IMR-90 (cell line): ENCODE results near the gene CEP170B. TPM values are rescaled to one million over a fixed set of nuclear protein-coding genes. Genes with fewer than 3 reads are reported as not detected.

Experiments
- ATAC-seq: fragments of 200-7000 bp; cut with Tn5 transposase; 2 replicates; pipeline ENCODE4 v1.9.1; 2020; ENCODE audit warnings: low read depth, mild to moderate bottlenecking, moderate library complexity
- BruUV-seq: library from RNA; stranded (reverse); fragments of 400-500 nt; replicated peaks from 2 replicates; lab custom pipeline; 2021; lab: Mats Ljungman, UMichigan
- CTCF ChIA-PET: fragments of 300-600 bp; formaldehyde crosslinking; extraction: SDS; loops from one replicate; lab custom pipeline; 2021; ENCODE audit warnings: antibody characterized with exemption; lab: Yijun Ruan, JAX
- POLR2A ChIA-PET: fragments of 300-600 bp; sonication (Branson Sonifier 250); formaldehyde crosslinking; loops from one replicate; lab custom pipeline; 2022; ENCODE audit warnings: antibody characterized with exemption; ENCODE audit not compliant: unreplicated experiment; lab: Charles Lee
- DNase-seq: peaks from one replicate; pipeline ENCODE4 v3.0.0; 2013
- H2AFZ ChIP-seq: replicated peaks from 2 replicates; pipeline ENCODE3; 2013; ENCODE audit warnings: low read length, mild to moderate bottlenecking; ENCODE audit not compliant: poor library complexity
- H2AK5ac ChIP-seq: 2 replicates; pipeline ENCODE4 v1.6.1; 2013; ENCODE audit warnings: low read depth, low read length, inconsistent platforms
- H2AK9ac ChIP-seq: replicated peaks from 2 replicates; pipeline ENCODE3; 2013; ENCODE audit warnings: mild to moderate bottlenecking, low read depth, low read length, moderate library complexity; ENCODE audit not compliant: poor library complexity
- H2BK120ac ChIP-seq: 2 replicates; pipeline ENCODE4 v1.6.1; 2013; ENCODE audit warnings: low read depth, low read length, inconsistent platforms
- H2BK15ac ChIP-seq: 3 replicates; pipeline ENCODE4 v1.6.1; 2013; ENCODE audit warnings: low read depth, low read length, inconsistent platforms
- H2BK20ac ChIP-seq: 2 replicates; pipeline ENCODE4 v1.6.1; 2013; ENCODE audit warnings: low read depth, mild to moderate bottlenecking, inconsistent platforms, low read length, moderate library complexity
- H2BK5ac ChIP-seq: 2 replicates; pipeline ENCODE4 v1.6.1; 2013; ENCODE audit warnings: mild to moderate bottlenecking, low read depth, low read length, inconsistent platforms; ENCODE audit not compliant: poor library complexity, severe bottlenecking
- H3K14ac ChIP-seq: replicated peaks from 2 replicates; pipeline ENCODE4 v1.6.1; 2013; ENCODE audit warnings: low read depth, low read length, inconsistent platforms
- H3K18ac ChIP-seq: 2 replicates; pipeline ENCODE4 v1.6.1; 2013; ENCODE audit warnings: low read depth, low read length, control low read depth
- H3K23ac ChIP-seq: 2 replicates; pipeline ENCODE4 v1.6.1; 2013; ENCODE audit warnings: low read depth, low read length, inconsistent platforms
- H3K27ac ChIP-seq: 2 replicates; pipeline ENCODE4 v1.5.1; 2013; ENCODE audit warnings: mild to moderate bottlenecking, control low read depth, low read length; ENCODE audit not compliant: insufficient read depth
- H3K27me3 ChIP-seq: 2 replicates; pipeline ENCODE4 v1.6.1; 2013; ENCODE audit warnings: low read length; ENCODE audit not compliant: control insufficient read depth, insufficient read depth
- H3K36me3 ChIP-seq: 2 replicates; pipeline ENCODE4 v1.6.1; 2013; ENCODE audit warnings: low read length, mixed read lengths; ENCODE audit not compliant: control insufficient read depth, insufficient read depth
- H3K4ac ChIP-seq: 2 replicates; pipeline ENCODE4 v1.6.1; 2013; ENCODE audit warnings: low read depth, low read length, inconsistent platforms
- H3K4me1 ChIP-seq: 2 replicates; pipeline ENCODE4 v1.6.1; 2013; ENCODE audit warnings: low read length, mixed read lengths; ENCODE audit not compliant: control insufficient read depth, insufficient read depth
- H3K4me2 ChIP-seq: 2 replicates; pipeline ENCODE4 v1.6.1; 2013; ENCODE audit warnings: low read depth, mild to moderate bottlenecking, control low read depth, low read length, moderate library complexity
- H3K4me3 ChIP-seq: 2 replicates; pipeline ENCODE4 v1.5.1; 2013; ENCODE audit warnings: low read depth, mild to moderate bottlenecking, control low read depth, low read length, moderate library complexity; ENCODE audit not compliant: insufficient read depth
- H3K56ac ChIP-seq: 2 replicates; pipeline ENCODE4 v1.6.1; 2013; ENCODE audit warnings: low read length, inconsistent platforms; ENCODE audit not compliant: insufficient read depth; ENCODE audit errors: extremely low read depth
- H3K79me1 ChIP-seq, 2 experiments: 2 replicates each; pipeline ENCODE4 v1.6.1; 2013; ENCODE audit warnings: low read length in 2 of 2, inconsistent platforms in 1 of 2, low read depth in 1 of 2
- H3K9ac ChIP-seq: 2 replicates; pipeline ENCODE4 v1.6.1; 2013; ENCODE audit warnings: low read depth, low read length, control low read depth
- H3K9me1 ChIP-seq: 2 replicates; pipeline ENCODE4 v1.6.1; 2013; ENCODE audit warnings: low read length, inconsistent platforms; ENCODE audit not compliant: insufficient read depth
- H3K9me3 ChIP-seq: 2 replicates; pipeline ENCODE4 v1.6.1; 2013; ENCODE audit warnings: low read length; ENCODE audit not compliant: control insufficient read depth, insufficient read depth
- H4K20me1 ChIP-seq: 2 replicates; pipeline ENCODE4 v1.6.1; 2013; ENCODE audit warnings: low read length, inconsistent platforms; ENCODE audit not compliant: insufficient read depth
- H4K5ac ChIP-seq: 2 replicates; pipeline ENCODE4 v1.6.1; 2013; ENCODE audit warnings: mild to moderate bottlenecking, low read depth, low read length, control low read depth
- H4K8ac ChIP-seq, 2 experiments: 2 replicates each; pipeline ENCODE4 v1.6.1; 2013; ENCODE audit warnings: low read depth in 2 of 2, low read length in 2 of 2, control low read depth in 1 of 2, inconsistent platforms in 1 of 2
- H4K91ac ChIP-seq: 2 replicates; pipeline ENCODE4 v1.6.1; 2013; ENCODE audit warnings: low read depth, low read length, inconsistent platforms; ENCODE audit not compliant: insufficient read depth
- BHLHE40 ChIP-seq: fragments of 150-350 bp; IDR thresholded peaks from 2 replicates; pipeline ENCODE4 v1.6.1; 2016; ENCODE audit warnings: mild to moderate bottlenecking, low read depth, low read length
- CEBPB ChIP-seq: IDR thresholded peaks from 2 replicates; pipeline ENCODE4 v1.6.1; 2012; ENCODE audit warnings: low read depth, low read length, improper control_type of control experiment
- CHD1 ChIP-seq: IDR thresholded peaks from 2 replicates; pipeline ENCODE4 v1.6.1; 2012; ENCODE audit warnings: low read depth, low read length, improper control_type of control experiment
- MAFK ChIP-seq: IDR thresholded peaks from 2 replicates; pipeline ENCODE4 v1.6.1; 2012; ENCODE audit warnings: low read depth, low read length, improper control_type of control experiment
- MAZ ChIP-seq: IDR thresholded peaks from 2 replicates; pipeline ENCODE4 v1.6.1; 2012; ENCODE audit warnings: low read depth, mild to moderate bottlenecking, low read length, improper control_type of control experiment, moderate library complexity, borderline replicate concordance
- MXI1 ChIP-seq: IDR thresholded peaks from 2 replicates; pipeline ENCODE4 v1.6.1; 2012; ENCODE audit warnings: low read depth, mild to moderate bottlenecking, low read length, moderate library complexity, borderline replicate concordance
- NFE2L2 ChIP-seq: fragments of 150-350 bp; IDR thresholded peaks from 2 replicates; pipeline ENCODE4 v1.6.1; 2016; ENCODE audit warnings: low read depth, mild to moderate bottlenecking, low read length
- POLR2A ChIP-seq: IDR thresholded peaks from 2 replicates; pipeline ENCODE4 v1.6.1; 2012; ENCODE audit warnings: mild to moderate bottlenecking, low read depth, low read length
- RAD21 ChIP-seq: IDR thresholded peaks from 2 replicates; pipeline ENCODE4 v1.6.1; 2012; ENCODE audit warnings: low read length, improper control_type of control experiment
- RCOR1 ChIP-seq: IDR thresholded peaks from 2 replicates; pipeline ENCODE4 v1.6.1; 2012; ENCODE audit warnings: mild to moderate bottlenecking, low read length, improper control_type of control experiment; ENCODE audit not compliant: insufficient replicate concordance
- RFX5 ChIP-seq: IDR thresholded peaks from 2 replicates; pipeline ENCODE4 v1.8.0; 2012; ENCODE audit warnings: low read depth, mild to moderate bottlenecking, low read length, moderate library complexity
- SMC3 ChIP-seq: fragments of 150-350 bp; IDR thresholded peaks from 2 replicates; pipeline ENCODE4 v1.6.1; 2016; ENCODE audit warnings: low read depth, mild to moderate bottlenecking, antibody characterized with exemption, low read length, moderate library complexity
- WGBS, 2 experiments: methylation state at CpG; one replicate each; pipeline versions ENCODE4 v1.1.5 to v1.1.7; 2013; ENCODE audit warnings: missing lambda C conversion rate in 2 of 2; ENCODE audit not compliant: insufficient read length in 1 of 2; ENCODE audit errors: extremely low coverage in 2 of 2; 5-methylcytosine and 5-hydroxymethylcytosine counted together
- dilution Hi-C: fragments of 300-500 bp; cut with HindIII; formaldehyde crosslinking; loops from one replicate; pipeline ENCODE4 v1.14.3; 2018; ENCODE audit warnings: low sequenced_read_pairs; ENCODE audit not compliant: unreplicated experiment
- in situ Hi-C: fragments of 300-500 bp; cut with MboI; formaldehyde crosslinking; loops from 3 replicates; pipeline ENCODE4 v1.14.3; 2019; ENCODE audit warnings: low sequenced_read_pairs, inconsistent platforms, mixed read lengths
- intact Hi-C: fragments of 100-400 bp; cut with micrococcal nuclease; formaldehyde crosslinking; loops from 2 replicates; pipeline ENCODE4 v1.10.0; 2022
- polyA plus RNA-seq, 3 experiments: library from polyadenylated mRNA; depleted of rRNA; stranded (reverse); fragments of >200 nt; gene quantifications; 2 replicates each; pipeline ENCODE4 v1.2.3, GENCODE V29; 2012; ENCODE audit warnings: low replicate concordance in 1 of 3
- total RNA-seq: library from RNA; depleted of rRNA; stranded (reverse); fragments of >200 nt; gene quantifications from 2 replicates; pipeline ENCODE4 v1.2.3, GENCODE V29; 2012
- TF ChIP-seq, protein P1 (sequence below): conservative IDR thresholded peaks from 2 replicates; pipeline ENCODE4 v1.5.1; 2012; ENCODE audit warnings: mild to moderate bottlenecking, low read depth, low read length, improper control_type of control experiment
- TF ChIP-seq, protein P2 (sequence below): fragments of 150-350 bp; IDR thresholded peaks from 2 replicates; pipeline ENCODE4 v1.6.1; 2016; ENCODE audit warnings: low read depth, mild to moderate bottlenecking, low read length, moderate library complexity, borderline replicate concordance
- TF ChIP-seq, protein P3 (sequence below): fragments of 150-350 bp; IDR thresholded peaks from 2 replicates; pipeline ENCODE4 v1.6.1; 2017; ENCODE audit warnings: mild to moderate bottlenecking, antibody characterized with exemption, low read length, low read depth

Gene CEP170B
- total and polyA plus RNA-seq, 2 of the 4 experiments (the other 2 are of a cell fraction) = 3.6 to 13.1 TPM

DNA sequence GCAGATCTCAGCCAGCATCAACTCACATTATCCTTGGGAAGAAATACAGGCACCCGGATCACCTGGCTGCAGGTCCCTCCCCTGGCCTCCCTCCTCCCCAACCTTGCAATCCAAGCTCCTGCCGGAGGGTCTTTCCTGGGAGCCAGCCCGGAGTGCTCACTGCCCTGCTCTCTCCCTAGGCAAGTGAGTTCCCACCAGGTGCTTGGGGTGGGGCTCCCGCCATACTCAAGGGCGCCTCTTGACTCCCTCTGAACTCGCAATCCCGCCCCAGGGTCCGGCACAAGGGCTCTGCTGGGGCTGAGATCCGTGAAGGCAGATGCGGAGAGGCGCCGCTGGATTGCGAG lies 1.2 kb upstream of the CEP170B start:
- H3K4me3 ChIP-seq = no peak overlapping the region
- peaks cover under 1% of the 10 kb centered on the region; the same call in 1 of the 2 replicates for H3K36me3 ChIP-seq
- H2AFZ ChIP-seq = no peak overlapping the region
- H3K56ac ChIP-seq = no peak overlapping the region
- in situ Hi-C loops (no loop called here), dilution Hi-C loops (no loop called here), intact Hi-C loops (loop anchor here (2.0 kb wide), 1 partner anchor 69 kb away; the partner anchor contains the start of gene AKT1)
- peaks cover 26% of the 10 kb centered on the region for H3K27me3 ChIP-seq
- TF ChIP-seq, protein P1, sequence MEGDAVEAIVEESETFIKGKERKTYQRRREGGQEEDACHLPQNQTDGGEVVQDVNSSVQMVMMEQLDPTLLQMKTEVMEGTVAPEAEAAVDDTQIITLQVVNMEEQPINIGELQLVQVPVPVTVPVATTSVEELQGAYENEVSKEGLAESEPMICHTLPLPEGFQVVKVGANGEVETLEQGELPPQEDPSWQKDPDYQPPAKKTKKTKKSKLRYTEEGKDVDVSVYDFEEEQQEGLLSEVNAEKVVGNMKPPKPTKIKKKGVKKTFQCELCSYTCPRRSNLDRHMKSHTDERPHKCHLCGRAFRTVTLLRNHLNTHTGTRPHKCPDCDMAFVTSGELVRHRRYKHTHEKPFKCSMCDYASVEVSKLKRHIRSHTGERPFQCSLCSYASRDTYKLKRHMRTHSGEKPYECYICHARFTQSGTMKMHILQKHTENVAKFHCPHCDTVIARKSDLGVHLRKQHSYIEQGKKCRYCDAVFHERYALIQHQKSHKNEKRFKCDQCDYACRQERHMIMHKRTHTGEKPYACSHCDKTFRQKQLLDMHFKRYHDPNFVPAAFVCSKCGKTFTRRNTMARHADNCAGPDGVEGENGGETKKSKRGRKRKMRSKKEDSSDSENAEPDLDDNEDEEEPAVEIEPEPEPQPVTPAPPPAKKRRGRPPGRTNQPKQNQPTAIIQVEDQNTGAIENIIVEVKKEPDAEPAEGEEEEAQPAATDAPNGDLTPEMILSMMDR = no peak
- TF ChIP-seq BHLHE40 = no peak
- no peak for TF ChIP-seq CHD1
- no peak for TF ChIP-seq RCOR1
- TF ChIP-seq, protein P2, sequence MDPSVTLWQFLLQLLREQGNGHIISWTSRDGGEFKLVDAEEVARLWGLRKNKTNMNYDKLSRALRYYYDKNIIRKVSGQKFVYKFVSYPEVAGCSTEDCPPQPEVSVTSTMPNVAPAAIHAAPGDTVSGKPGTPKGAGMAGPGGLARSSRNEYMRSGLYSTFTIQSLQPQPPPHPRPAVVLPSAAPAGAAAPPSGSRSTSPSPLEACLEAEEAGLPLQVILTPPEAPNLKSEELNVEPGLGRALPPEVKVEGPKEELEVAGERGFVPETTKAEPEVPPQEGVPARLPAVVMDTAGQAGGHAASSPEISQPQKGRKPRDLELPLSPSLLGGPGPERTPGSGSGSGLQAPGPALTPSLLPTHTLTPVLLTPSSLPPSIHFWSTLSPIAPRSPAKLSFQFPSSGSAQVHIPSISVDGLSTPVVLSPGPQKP = no peak
- TF ChIP-seq SMC3 = no peak
- no peak for TF ChIP-seq RAD21
- no peak for TF ChIP-seq NFE2L2
- no peak for TF ChIP-seq MAZ
- TF ChIP-seq POLR2A = no peak
- no peak for TF ChIP-seq MXI1
- no peak for TF ChIP-seq CEBPB
- TF ChIP-seq, protein P3, sequence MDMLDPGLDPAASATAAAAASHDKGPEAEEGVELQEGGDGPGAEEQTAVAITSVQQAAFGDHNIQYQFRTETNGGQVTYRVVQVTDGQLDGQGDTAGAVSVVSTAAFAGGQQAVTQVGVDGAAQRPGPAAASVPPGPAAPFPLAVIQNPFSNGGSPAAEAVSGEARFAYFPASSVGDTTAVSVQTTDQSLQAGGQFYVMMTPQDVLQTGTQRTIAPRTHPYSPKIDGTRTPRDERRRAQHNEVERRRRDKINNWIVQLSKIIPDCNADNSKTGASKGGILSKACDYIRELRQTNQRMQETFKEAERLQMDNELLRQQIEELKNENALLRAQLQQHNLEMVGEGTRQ = no peak
- no peak for TF ChIP-seq MAFK
- no peak for TF ChIP-seq RFX5
- peaks cover 26% of the 10 kb centered on the region for H4K20me1 ChIP-seq
- H3K27ac ChIP-seq = no peak overlapping the region
- no peak overlapping the region for H2BK15ac ChIP-seq
- H3K4me1 ChIP-seq = peaks cover 14% of the 10 kb centered on the region
- peak overlapping the region; percentile 65 for H2AK9ac ChIP-seq
- peaks cover 4% of the 10 kb centered on the region; the same call in 1 of the 2 replicates for H3K9me3 ChIP-seq
- no peak overlapping the region for H2BK120ac ChIP-seq
- ATAC-seq = no peak
- ChIA-PET POLR2A (no interaction called here), CTCF (no interaction called here)
- no peak overlapping the region for H3K14ac ChIP-seq
- no peak overlapping the region for H3K18ac ChIP-seq
- no TSS peak for BruUV-seq
- no peak overlapping the region for H4K8ac ChIP-seq
- H3K79me1 ChIP-seq = peaks cover 14 to 28% of the 10 kb centered on the region in 2 experiments; a peak in 3 of 4 replicates
- WGBS, 2 experiments = 15% methylated on average over 8 of the region's 13 CpGs; no CpG with 5 or more reads in 1 of the 2 experiments
- no peak overlapping the region for H3K23ac ChIP-seq
- no peak overlapping the region for H3K4me2 ChIP-seq
- peaks cover 15% of the 10 kb centered on the region for H3K9me1 ChIP-seq
- H3K9ac ChIP-seq = no peak overlapping the region
- DNase-seq = no peak
- H4K91ac ChIP-seq = no peak overlapping the region
- no peak overlapping the region for H2BK20ac ChIP-seq
- no peak overlapping the region for H4K5ac ChIP-seq
- no peak overlapping the region for H2AK5ac ChIP-seq
- H2BK5ac ChIP-seq = no peak overlapping the region
- no peak overlapping the region for H3K4ac ChIP-seq
